Tibial nerve (tissue), 4 donors: ENCODE measurements around the gene ABHD12B.

Source experiments
- EP300 ChIP-seq, 2 donors: sonication (generic); formaldehyde crosslinking; IDR thresholded peaks; one replicate each; pipeline ENCODE4 v1.6.1; 2017; ENCODE audit warnings: antibody characterized with exemption in 2 of 2, mild to moderate bottlenecking in 1 of 2
- POLR2A ChIP-seq, 2 donors: fragments of 450-650 bp; IDR thresholded peaks; one replicate each; pipeline ENCODE4 v1.6.1; 2017; ENCODE audit warnings: antibody characterized with exemption in 2 of 2, mild to moderate bottlenecking in 2 of 2, moderate library complexity in 2 of 2
- TF ChIP-seq, protein P1 (sequence below), 5 experiments: fragments of 200-600 bp in 3 of 5; fragments of 450-650 bp in 2 of 5; sonication (generic) in 3 of 5; IDR thresholded peaks; one replicate each; pipeline ENCODE4 v1.5.1; 2016 to 2019; ENCODE audit warnings: antibody characterized with exemption in 5 of 5, mild to moderate bottlenecking in 3 of 5, moderate library complexity in 2 of 5

GRCh38 chr14:50829489-50830043, 42.3 kb upstream of the ABHD12B start:
- TF ChIP-seq, protein P1, sequence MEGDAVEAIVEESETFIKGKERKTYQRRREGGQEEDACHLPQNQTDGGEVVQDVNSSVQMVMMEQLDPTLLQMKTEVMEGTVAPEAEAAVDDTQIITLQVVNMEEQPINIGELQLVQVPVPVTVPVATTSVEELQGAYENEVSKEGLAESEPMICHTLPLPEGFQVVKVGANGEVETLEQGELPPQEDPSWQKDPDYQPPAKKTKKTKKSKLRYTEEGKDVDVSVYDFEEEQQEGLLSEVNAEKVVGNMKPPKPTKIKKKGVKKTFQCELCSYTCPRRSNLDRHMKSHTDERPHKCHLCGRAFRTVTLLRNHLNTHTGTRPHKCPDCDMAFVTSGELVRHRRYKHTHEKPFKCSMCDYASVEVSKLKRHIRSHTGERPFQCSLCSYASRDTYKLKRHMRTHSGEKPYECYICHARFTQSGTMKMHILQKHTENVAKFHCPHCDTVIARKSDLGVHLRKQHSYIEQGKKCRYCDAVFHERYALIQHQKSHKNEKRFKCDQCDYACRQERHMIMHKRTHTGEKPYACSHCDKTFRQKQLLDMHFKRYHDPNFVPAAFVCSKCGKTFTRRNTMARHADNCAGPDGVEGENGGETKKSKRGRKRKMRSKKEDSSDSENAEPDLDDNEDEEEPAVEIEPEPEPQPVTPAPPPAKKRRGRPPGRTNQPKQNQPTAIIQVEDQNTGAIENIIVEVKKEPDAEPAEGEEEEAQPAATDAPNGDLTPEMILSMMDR (IDR thresholded peaks at IDR 0.05): no peak
- TF ChIP-seq EP300 (IDR thresholded peaks at IDR 0.05) (no peak), POLR2A (IDR thresholded peaks at IDR 0.05) (no peak)
